ENCODE results near the gene TPX2. TPM values are rescaled to one million over a fixed set of nuclear protein-coding genes. Genes with fewer than 3 reads are reported as not detected.

The TPX2 gene
- total RNA-seq, 6 donors from 2014 or later: 1.0 to 6.7 (median 3.8) TPM

- Histone ChIP-seq H3K36me3 (no peaks in the 10 kb centered on the region), H3K9me3 (no peaks in the 10 kb centered on the region), H3K4me1 (peaks cover 12 to 29% (median 14%) of the 10 kb centered on the region in 4 donors), H3K27ac (no peak overlapping the region), H3K4me3 (no peak overlapping the region), H3K27me3 (no peaks in the 10 kb centered on the region)
- TF ChIP-seq POLR2A (IDR thresholded peaks at IDR 0.05) (no peak), EP300 (IDR thresholded peaks at IDR 0.05) (no peak), POLR2AphosphoS5 (IDR thresholded peaks at IDR 0.05) (no peak), CTCF (IDR thresholded peaks at IDR 0.05) (no peak)
- DNase-seq: no peak
- no peak for ATAC-seq (ENCODE audit: low FRiP score in 2 of 2)
- 77 to 79% methylated on average over 6 to 15 of the region's 20 CpGs for WGBS, 2 donors
Observed at GRCh38 chr20:31833931-31834521, 94.9 kb downstream of the TPX2 start.

- Histone ChIP-seq H3K36me3 (no peaks in the 10 kb centered on the region), H3K4me1 (peaks cover 12 to 29% (median 14%) of the 10 kb centered on the region in 4 donors), H3K27me3 (no peaks in the 10 kb centered on the region), H3K9me3 (no peaks in the 10 kb centered on the region), H3K27ac (peak overlapping the region in 1 of 4 donors; percentile 12), H3K4me3 (no peak overlapping the region)
- TF ChIP-seq CTCF (IDR thresholded peaks at IDR 0.05) (no peak), POLR2AphosphoS5 (IDR thresholded peaks at IDR 0.05) (no peak), POLR2A (IDR thresholded peaks at IDR 0.05) (no peak), EP300 (IDR thresholded peaks at IDR 0.05) (no peak)
- DNase-seq (peak in 1 of 2 donors; percentile 67), ATAC-seq (ENCODE audit: low FRiP score in 2 of 2) (no peak)
- WGBS, 2 donors: 82% methylated on average over 9 of the region's 9 CpGs; no CpG with 5 or more reads in 1 of the 2 donors
Observed at GRCh38 chr20:31835554-31835953, 96.5 kb downstream of the TPX2 start.

GRCh38 chr20:31835977-31836852 is 97.1 kb downstream of the TPX2 start:
- ATAC-seq (ENCODE audit: low FRiP score in 2 of 2) (peak; percentile 80 to 82), DNase-seq (peak; percentile 88)
- no peaks in the 10 kb centered on the region for H3K27me3 ChIP-seq
- H3K9me3 ChIP-seq: no peaks in the 10 kb centered on the region
- no peaks in the 10 kb centered on the region for H3K36me3 ChIP-seq
- H3K27ac ChIP-seq: peak overlapping the region in 1 of 4 donors; percentile 12
- TF ChIP-seq POLR2AphosphoS5 (IDR thresholded peaks at IDR 0.05) (peak; percentile 27 to 58), POLR2A (IDR thresholded peaks at IDR 0.05) (no peak)
- no peak overlapping the region for H3K4me3 ChIP-seq
- 46 to 54% methylated on average over 5 to 12 of the region's 14 CpGs for WGBS, 2 donors
- peaks cover 12 to 29% (median 14%) of the 10 kb centered on the region in 4 donors for H3K4me1 ChIP-seq

- no peak for DNase-seq
Observed at GRCh38 chr20:31836853-31837608, 97.9 kb downstream of the TPX2 start.

More at GRCh38 chr20:31836853-31837608, 97.9 kb downstream of the TPX2 start:
- Histone ChIP-seq H3K27ac (peak overlapping the region in 1 of 4 donors; percentile 13), H3K36me3 (no peaks in the 10 kb centered on the region), H3K4me1 (peaks cover 12 to 29% (median 14%) of the 10 kb centered on the region in 4 donors), H3K9me3 (no peaks in the 10 kb centered on the region), H3K4me3 (no peak overlapping the region), H3K27me3 (no peaks in the 10 kb centered on the region)
- WGBS, 2 donors: 82 to 91% methylated on average over 4 of the region's 5 CpGs
- no peak for ATAC-seq (ENCODE audit: low FRiP score in 2 of 2)
- no peak for TF ChIP-seq EP300 (IDR thresholded peaks at IDR 0.05)
- no peak for TF ChIP-seq CTCF (IDR thresholded peaks at IDR 0.05)
- TF ChIP-seq POLR2A (IDR thresholded peaks at IDR 0.05): no peak
- no peak for TF ChIP-seq POLR2AphosphoS5 (IDR thresholded peaks at IDR 0.05)
